ENCODE measurements around the gene DESI2.

GRCh38 chr1:244642526-244642925, 10.4 kb upstream of the DESI2 start:
- TF ChIP-seq, protein P1, sequence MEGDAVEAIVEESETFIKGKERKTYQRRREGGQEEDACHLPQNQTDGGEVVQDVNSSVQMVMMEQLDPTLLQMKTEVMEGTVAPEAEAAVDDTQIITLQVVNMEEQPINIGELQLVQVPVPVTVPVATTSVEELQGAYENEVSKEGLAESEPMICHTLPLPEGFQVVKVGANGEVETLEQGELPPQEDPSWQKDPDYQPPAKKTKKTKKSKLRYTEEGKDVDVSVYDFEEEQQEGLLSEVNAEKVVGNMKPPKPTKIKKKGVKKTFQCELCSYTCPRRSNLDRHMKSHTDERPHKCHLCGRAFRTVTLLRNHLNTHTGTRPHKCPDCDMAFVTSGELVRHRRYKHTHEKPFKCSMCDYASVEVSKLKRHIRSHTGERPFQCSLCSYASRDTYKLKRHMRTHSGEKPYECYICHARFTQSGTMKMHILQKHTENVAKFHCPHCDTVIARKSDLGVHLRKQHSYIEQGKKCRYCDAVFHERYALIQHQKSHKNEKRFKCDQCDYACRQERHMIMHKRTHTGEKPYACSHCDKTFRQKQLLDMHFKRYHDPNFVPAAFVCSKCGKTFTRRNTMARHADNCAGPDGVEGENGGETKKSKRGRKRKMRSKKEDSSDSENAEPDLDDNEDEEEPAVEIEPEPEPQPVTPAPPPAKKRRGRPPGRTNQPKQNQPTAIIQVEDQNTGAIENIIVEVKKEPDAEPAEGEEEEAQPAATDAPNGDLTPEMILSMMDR (IDR thresholded peaks at IDR 0.05 in 4 of 5, conservative IDR thresholded peaks at IDR 0.05 in 1 of 5) = no peak
- TF ChIP-seq POLR2A (IDR thresholded peaks at IDR 0.05) = no peak
